NCI-H460 (cell line): ENCODE measurements around the gene PRPSAP1. TPM values are rescaled to one million over a fixed set of nuclear protein-coding genes. Genes with fewer than 3 reads are reported as not detected.

Source experiments
- DNase-seq: peaks from one replicate; pipeline ENCODE4 v3.0.0-alpha.2; 2016; ENCODE audit warnings: low read depth; ENCODE audit errors: extremely low read depth
- polyA plus RNA-seq: library from polyadenylated mRNA; depleted of rRNA; stranded (reverse); fragments of >200 nt; gene quantifications from 2 replicates; pipeline ENCODE4 v1.2.3, GENCODE V29; 2014; cell fraction: nucleus; rRNA removed
- total RNA-seq: library from RNA; depleted of rRNA; stranded (reverse); fragments of >200 nt; shearing (Covaris generic); gene quantifications from 2 replicates; pipeline ENCODE4 v1.2.3, GENCODE V29; 2014; rRNA removed

PRPSAP1 gene, protein sequence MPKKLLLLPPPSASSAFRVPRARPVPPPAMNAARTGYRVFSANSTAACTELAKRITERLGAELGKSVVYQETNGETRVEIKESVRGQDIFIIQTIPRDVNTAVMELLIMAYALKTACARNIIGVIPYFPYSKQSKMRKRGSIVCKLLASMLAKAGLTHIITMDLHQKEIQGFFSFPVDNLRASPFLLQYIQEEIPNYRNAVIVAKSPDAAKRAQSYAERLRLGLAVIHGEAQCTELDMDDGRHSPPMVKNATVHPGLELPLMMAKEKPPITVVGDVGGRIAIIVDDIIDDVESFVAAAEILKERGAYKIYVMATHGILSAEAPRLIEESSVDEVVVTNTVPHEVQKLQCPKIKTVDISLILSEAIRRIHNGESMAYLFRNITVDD
- 41.0 and 44.8 TPM in 2 replicates for total RNA-seq
- polyA plus RNA-seq, result 126 and 154 TPM in 2 replicates

DNA sequence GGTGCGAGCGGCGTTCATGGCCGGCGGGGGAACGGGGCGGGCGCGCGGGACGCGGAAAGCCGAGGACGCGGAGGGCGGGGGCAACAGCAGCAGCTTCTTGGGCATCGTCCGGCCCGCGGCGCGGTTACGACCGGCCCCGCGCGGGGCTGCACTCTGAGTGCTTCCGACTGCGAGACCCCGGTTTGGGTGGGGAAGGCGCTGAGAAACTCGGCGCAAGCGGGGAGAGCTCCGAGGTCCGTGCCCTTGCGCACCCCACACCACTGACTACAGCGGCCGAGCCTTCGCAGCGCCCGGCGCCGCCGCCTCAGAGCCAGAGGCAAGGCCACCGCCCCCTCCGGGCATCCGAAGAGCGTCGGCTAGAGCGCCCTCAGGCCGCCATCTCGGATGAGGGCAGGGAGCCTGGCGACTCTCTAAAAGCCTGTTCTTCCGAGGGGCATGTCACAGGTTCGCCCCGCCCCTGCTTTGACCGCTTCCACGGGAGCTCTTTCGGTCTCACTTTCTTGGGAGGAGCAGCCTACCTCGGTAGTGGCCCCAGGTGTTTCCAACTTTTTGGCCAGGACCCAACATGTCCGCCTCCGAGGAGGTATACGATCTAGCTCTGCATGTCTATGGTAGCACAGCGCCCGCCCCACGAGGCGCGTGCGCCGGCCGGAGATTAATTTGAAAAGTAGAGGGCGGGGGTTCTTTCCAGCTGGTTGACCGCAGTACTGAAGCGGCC lies at the start of gene PRPSAP1:
Gene PRPSAP1, minus strand, starts transcription at position 318 of the 718 bp plus-strand sequence. Its CDS starts 213 bp downstream, at position 105.
- peak; percentile 86 for DNase-seq

DNA sequence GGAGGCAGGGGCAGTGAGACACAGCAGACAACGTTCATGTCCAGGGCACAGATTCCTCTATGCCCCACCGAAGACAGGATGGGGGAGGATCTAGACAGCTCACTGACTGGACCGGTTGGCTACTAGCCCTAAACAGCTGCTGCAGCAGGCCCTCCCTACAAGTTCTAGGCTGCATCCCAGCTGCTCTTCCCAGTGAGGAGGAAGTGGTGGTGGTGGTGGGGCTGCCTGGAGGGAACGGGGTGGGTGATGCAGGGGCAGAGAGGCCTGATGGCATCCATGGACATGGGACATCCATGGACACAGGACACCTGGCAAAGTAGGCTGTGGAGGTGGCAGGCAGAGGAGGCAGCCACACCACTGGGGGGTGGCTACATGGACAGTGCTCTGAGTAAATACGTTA lies 49.0 kb upstream of the PRPSAP1 start:
- no peak for DNase-seq

DNA sequence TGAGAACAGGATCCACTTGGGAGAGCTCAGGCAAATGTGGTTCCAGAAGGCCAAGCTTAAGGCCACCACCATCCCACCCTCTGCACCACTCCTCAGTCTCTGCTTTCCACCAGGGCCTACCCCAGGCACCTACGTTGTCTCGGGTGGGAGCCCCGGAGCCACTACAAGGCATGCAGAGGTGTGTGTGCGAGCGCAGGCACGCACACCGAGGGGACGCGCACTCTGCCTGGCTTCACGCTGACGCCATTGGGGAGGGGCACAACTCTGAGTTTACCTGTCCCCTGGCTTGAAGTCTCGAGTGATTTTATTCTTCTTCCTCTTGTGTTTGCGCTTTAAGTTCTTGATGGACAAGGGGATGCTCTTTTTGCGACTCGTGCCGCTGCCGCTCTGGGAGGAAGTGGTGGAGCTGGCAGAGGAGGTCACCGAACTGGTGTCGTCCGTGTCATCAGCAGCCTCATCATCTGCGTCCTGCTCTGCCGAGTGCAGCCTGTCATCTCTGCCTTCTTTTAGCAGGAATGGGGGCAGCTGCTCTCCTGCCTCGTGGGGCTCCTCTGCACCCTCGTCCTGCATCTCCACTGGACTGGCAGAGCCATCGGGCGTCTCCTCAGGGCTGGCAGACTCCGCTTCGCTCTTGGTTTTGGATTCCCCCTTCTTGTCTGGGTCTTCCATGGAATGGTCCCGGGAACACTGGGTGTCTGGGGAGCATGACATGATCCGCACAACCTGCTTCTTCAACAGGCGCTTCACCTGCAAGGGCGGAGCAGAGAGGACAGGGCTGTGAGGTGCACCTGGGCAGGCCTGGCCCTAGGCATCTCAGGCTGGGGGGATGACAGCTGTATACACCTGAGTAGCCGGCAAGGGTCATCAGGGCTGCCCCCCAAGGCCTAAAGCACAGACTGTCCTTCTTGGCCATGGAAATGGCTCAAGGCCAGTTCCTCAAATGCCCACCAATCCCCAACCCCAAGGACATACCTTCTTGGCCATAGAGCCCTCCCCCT lies 45.8 kb upstream of the PRPSAP1 start:
- DNase-seq, result no peak

DNA sequence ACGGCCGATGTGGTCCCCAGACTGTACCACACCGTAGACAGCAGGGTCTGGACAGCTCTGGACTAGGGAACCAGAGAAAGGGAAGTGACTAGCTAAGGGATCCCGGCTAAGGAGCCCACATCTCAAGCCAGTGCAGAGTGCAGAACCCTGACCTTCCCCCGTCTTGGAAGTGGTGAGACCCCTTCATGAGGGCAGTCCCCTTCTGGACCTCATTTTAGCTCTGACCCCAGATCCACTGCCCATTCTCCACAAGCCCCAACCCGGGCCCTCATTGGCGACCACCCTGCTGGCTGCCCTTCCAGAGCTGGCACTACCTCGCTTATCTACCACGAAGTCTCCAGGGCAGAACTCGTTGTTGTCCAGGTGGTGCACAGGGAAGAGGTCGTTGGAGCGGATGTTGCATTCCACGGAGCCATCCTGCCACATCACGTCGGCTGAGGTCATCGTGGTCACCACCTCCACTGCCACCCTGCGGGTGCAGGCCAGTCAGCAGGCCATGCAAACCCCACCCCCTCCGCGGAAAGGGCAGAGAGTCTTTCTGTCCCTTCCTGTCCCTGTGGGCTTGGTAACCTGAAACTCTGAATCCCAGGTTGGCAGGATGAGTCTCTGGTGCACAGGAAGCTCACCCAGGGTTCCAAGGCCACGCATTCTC lies 44.9 kb upstream of the PRPSAP1 start:
- no peak for DNase-seq

DNA sequence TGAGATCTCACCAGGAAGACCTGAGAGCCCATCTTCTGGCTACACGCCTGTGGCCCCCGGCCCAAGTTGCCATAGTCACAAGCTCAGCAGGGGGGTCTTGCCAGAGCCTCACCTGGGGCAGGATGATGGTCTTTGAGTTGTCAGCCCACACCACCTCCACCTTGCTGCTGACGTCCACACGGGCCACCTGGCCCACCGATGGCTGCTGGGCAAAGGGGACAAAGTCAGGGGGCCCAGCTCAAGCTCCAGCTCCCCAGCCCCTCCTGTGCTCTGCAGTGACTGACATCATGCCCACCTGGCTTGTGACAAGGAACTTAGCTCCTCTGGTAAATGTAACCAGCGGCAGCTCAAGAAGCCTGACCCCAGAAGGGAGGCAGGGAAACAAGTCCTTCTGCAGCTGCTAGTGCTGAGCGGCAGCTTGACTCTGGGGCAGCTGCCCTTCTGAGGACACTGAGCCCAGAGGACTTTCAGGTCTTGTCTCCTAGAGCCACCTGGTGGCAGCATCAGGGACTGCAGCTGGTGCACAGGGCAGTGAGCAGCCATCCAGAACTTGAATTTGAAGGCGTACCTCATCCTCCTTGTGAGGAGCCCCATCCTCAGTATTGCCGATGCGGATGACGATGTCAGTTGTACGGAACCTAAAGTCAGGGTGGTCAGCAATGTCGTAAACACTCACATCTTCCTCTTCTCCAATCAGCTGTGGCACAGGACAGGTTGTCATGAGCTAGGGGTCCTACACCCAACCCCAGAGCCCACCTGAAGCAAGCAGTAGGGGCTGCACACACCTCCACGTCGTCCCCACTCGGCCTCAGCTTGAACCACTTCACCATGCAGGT lies 44.2 kb upstream of the PRPSAP1 start:
- DNase-seq, result peak; percentile 82

DNA sequence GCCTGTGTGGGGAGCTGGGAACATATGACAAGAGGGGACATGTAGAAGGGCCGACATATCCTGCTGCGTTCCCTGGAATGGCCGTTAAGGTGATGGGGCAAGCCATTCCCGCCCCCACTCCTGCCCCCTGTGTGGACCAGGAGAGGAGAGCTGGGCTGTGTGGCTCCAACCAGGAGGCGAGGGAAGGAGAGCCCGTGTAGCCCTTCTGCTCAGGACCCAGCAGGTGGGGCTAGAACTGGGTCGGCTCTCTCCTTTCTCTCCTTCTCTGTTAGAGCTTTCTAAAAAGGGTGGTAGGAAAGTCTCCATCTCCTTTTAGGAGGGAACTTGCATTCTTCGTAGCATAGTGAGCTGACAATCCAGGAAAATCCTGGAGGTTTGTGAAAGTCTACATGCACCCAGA lies 43.5 kb upstream of the PRPSAP1 start:
- DNase-seq, result no peak

DNA sequence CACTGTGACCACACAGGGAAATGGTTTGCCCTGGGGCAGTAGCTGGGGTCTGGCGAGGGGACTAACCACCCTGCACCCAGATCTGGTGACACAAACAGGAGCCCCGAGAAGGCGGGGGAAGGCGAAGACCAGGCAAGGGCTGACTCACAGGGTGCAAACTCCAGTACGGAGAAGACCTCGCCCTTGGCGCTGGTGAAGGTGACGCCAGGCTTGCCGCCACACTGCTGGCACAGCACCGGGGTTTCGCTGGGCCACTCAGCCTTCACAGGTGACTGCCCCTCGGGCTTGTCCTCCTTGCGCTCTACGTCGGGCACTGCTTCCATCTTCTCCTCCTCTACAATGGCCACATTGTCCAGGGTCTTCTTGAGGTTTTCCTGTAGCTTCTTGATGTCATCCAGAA lies 42.3 kb upstream of the PRPSAP1 start:
- DNase-seq, result no peak

DNA sequence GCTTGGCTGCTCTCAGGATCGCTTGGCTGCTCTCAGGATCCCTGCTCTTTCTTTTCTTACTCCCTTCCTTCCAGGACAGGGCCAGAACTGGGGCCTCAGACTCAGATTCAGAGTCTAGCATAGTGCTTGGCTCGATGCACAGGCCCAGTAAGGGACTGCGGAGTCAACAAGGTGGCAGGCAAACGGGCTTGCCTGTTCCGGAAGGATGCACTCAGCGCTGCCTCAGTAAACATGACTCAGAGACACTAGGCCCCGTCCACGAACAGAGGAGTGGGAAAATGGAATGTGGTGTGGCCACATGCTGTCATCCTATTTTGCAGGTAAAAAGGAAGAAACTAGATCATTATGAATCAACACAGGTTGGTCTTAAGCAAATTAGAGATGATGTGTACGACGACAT lies 40.5 kb upstream of the PRPSAP1 start:
- DNase-seq, result no peak

DNA sequence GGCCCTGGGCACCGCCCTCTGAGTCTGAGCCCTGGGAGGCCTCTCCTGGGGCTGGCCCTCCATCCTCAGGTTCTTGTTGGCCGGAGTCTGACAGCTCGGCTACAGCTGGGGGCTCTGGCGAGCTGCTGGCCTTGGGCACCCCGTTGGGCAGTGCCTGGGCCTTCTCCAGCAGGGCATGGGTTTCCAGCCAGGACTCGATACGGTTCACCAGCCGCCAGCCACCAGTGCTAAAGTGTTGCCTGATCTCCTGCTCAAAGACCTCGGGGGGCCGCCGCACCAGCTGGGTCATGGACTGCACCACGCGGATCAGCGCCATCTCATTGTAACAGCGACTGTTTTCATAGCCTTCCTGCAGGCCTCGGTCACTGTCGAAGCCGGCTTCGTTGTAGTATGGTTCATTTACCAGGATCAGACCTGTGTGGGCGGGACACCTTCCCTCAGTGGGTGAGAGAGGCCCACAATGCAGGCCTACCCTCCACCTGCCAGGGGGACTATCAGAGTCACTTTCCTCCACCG lies 37.5 kb upstream of the PRPSAP1 start:
- no peak for DNase-seq

DNA sequence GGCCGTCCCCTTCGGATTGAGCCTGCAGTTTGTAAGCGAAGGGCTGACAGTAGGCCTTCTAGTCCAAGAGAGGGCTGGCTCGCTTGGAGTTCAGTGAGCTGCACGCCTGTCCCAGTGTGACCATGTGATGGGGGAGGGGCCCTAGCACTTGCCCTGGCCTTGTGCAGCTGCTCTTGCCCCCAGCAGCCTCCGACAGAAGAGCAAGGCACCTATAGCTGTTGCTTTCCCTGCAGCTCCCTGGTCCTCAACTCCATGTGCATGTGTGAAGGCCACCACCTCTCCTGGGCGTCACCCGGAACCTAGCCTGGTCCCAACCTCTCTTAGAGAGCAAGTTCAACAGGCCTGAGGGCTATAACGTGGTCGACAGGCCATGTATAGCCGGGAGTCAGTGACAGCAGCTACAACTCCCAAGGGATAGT lies 36.3 kb upstream of the PRPSAP1 start:
- DNase-seq, result no peak

DNA sequence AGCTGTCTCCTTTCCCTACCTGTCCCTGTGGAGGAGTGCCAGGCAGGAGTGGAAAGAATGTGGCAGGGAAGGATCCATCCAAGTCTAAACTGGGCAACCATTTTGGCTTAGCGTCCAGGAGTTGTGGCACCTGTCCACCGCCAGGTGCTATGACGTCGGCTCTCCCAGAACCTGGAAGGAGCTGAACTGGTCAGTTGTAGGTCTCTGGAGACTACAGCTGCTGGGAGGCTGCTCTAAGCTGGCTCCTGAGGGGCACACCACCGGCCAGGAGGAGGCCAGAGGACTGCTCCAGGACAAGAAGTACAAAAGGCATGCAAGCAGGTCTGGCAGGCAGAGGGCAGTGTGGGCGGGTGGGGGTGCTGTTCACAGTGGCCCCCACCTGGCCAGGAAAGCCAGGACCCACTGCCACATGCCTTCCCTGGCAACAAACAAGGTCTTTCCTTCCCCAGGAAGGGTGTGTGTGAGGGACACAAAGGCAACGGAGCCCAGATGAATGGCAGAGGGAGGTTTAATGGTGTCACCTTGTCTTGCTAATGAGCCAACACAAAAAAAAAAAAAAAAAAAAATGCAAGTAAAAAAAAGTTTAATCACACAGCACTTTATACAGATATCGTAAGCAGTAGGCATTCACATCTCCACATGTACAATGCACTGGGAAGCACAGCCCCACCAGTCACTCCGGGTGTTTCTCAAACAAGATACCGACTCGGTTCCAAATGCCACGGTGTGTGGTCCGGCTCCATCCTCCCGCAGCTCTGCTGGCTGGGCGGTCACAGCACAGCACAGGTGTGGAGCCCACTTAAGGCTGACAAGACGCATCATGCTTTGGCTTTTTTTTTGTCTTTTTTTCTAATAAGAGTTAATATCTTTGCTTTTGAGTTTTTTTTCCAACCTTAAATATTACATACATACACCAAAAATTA lies 35.5 kb upstream of the PRPSAP1 start:
- no peak for DNase-seq

DNA sequence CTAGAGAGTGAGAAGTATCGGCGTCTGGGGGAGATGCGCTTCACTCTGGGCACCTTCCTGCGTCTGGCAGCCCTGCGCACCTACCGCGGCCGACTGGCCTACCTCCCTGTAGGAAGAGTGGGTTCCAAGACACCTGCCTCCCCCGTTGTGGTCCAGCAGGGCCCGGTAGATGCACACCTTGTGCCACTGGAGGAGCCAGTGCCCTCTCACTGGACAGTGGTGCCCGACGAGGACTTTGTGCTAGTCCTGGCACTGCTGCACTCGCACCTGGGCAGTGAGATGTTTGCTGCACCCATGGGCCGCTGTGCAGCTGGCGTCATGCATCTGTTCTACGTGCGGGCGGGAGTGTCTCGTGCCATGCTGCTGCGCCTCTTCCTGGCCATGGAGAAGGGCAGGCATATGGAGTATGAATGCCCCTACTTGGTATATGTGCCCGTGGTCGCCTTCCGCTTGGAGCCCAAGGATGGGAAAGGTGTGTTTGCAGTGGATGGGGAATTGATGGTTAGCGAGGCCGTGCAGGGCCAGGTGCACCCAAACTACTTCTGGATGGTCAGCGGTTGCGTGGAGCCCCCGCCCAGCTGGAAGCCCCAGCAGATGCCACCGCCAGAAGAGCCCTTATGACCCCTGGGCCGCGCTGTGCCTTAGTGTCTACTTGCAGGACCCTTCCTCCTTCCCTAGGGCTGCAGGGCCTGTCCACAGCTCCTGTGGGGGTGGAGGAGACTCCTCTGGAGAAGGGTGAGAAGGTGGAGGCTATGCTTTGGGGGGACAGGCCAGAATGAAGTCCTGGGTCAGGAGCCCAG lies 33.5 kb upstream of the PRPSAP1 start:
- DNase-seq, result no peak

DNA sequence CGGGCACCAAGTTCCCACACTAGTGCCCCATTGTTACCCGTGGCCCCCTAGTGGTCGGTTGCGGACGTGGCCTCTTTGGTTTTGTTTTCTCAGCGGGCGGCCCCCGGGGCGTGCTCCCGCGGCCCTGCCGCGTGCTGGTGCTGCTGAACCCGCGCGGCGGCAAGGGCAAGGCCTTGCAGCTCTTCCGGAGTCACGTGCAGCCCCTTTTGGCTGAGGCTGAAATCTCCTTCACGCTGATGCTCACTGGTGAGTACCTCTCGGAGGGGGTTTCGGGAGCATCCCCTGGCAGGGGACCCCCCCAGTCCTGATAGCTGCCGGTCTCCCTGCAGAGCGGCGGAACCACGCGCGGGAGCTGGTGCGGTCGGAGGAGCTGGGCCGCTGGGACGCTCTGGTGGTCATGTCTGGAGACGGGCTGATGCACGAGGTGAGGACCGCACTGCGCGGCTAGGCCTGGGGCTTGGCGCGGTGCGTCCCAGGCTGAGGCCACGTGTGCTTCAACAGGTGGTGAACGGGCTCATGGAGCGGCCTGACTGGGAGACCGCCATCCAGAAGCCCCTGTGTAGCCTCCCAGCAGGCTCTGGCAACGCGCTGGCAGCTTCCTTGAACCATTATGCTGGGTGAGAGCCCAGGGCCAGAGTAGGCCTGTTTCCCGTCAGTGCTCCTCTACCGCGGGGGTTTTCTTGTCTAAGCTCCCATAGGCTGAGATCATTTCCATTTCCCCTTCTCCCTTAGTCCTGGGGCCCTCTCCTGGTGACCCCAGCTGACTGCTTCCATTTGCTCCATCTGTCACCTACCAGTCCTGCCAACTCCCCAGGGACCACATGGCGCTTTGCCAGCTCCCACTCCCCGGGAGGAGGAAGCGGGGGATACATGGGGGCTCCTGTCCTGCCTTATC lies 32.4 kb upstream of the PRPSAP1 start:
- DNase-seq, result peak; percentile 75

DNA sequence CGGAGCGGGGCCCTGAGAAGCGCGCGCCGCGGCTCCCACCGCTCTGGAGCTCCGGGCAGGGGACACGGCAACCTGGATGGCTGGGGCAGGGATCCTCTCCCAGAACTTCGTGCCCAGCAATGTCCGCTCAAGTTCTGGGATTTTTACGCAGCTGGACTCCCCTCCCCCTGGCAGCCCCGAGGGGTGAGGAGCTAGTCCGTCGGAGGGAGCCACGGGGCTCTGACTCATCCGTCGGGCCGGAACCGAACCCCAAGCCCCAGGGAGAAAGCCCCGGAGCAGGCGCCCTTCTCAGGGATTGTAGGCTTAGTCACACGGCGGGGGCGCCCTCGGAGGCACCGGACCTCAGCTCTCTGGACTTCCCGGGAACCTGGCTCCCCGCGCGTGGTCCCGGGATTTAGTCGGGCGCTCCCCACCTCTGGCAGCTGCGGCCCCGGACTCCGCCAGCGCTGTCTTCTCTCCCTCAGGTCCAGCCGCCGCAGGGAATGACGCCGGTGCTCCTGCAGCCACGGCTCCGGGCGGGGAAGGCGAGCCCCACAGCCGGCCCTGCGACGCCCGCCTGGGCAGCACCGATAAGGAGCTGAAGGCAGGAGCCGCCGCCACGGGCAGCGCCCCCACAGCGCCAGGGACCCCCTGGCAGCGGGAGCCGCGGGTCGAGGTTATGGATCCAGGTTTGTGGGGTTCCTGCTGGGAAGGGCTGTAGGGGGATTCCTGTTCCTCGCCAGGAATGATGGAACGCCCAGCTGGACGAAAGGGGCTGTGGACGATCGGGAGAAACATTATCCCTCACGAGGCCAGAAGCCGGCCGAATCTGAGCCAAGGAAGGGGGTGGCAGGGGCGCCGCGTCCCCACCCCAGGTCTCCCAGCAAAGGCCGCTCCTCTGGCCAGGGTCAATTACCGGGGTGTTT lies 31.5 kb upstream of the PRPSAP1 start:
- peak; percentile 34 for DNase-seq
